Activated T-helper 1 cell treated with Interleukin-2 at 50 U/mL for 16 hours (primary cell): ENCODE data around the gene RPS3A.
A peak's percentile ranks its signal among the peaks of the same experiment; 100 is the strongest.
"Not testable (repeated sequence)": the region's sequence is repeated elsewhere in the genome, so short reads cannot be mapped to it uniquely, and the experiment has no call there.

ENCODE experiments used
- DNase-seq: peaks from one replicate; pipeline ENCODE4 v3.0.0-alpha.2; 2020; ENCODE audit warnings: low read depth

RPS3A gene

DNA sequence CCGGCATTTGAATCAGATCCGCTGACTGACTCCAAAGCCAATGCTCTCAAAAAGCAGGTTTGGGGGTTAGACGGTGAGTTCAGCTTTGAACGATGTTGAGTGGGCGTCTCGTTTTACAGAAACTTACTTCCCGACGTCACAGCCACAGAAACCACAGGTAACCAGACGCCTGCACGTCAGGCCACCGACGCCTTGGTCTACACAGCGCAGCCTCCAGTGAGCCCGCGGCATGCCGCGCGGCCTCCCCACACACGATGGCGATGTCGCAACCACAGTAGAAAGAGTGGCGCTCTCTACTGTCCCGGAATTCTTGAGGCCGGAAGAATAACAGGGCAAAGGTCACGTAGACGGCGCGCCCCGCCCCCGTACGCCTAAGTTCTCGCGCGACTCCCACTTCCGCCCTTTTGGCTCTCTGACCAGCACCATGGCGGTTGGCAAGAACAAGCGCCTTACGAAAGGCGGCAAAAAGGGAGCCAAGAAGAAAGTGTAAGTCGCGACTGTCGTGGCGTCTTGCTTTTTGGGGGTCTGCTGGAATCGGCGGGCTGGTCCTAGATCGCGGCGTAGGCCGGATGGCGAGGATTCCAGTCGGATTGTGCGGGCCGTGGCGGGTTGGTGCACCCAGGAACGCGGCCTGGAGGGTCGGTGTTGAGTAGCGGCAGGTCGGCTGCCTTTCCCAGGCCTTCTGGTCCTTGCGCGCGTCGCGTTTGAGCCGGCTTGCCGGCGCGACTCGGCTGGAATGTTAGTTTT is at the start of gene RPS3A:
Gene RPS3A, plus strand, starts transcription at position 400 of the 747 bp plus-strand sequence. Its CDS starts 25 bp downstream, at position 425.
- DNase-seq: peak; percentile 98

GRCh38 chr4:151052785-151053184 is 46.6 kb upstream of the RPS3A start:
- no peak for DNase-seq

DNA sequence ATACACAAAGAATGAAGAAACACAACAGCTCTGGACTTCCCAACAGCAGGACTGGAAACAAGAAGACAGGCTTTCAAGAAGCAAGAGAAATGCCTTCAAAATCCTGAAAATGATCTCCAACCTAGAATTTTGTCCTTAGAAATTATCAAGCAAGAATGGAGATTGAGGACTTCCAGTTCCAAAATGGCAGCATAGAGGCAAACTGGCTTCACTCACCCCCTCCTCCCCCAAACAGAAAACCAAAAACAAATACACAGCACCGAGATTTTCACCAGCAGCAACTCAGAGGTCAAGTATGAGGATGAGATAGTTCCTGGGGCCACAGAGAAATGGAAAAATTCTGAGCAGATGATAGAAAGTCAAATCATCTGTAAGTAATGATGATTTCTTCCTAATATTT is 43.9 kb upstream of the RPS3A start:
- DNase-seq: no peak

- DNase-seq: not testable (repeated sequence)
Measured at GRCh38 chr4:151063143-151063542, 36.3 kb upstream of the RPS3A start.

DNA sequence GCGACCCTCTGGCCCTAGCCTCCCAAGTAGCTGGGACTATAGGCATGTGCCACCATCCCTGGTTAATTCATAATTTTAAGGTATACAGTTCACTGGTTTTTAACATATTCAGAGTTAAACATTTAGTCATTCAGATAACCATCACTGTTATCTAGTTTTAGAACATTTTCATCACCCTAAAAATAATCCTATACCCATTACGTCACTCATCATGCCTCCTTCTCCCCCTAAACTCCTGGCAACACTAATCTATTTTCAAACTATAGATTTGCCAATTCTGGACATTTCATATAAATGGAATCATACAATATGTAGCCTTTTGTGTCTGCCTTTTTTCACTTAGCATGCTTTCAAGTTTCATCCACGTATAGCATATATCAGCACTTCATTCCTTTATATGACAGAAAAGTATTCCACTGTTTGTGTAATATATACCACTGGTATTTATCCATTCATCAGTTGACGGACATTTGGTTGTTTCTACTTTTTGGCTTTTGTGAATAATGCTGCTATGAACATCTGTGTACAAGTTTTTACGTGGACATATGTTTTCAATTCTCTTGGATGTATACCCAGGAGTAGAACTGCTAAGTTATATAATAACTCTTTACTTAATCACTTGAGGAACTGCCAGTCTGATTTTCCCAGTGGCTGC is 32.0 kb upstream of the RPS3A start:
- no peak for DNase-seq

DNA sequence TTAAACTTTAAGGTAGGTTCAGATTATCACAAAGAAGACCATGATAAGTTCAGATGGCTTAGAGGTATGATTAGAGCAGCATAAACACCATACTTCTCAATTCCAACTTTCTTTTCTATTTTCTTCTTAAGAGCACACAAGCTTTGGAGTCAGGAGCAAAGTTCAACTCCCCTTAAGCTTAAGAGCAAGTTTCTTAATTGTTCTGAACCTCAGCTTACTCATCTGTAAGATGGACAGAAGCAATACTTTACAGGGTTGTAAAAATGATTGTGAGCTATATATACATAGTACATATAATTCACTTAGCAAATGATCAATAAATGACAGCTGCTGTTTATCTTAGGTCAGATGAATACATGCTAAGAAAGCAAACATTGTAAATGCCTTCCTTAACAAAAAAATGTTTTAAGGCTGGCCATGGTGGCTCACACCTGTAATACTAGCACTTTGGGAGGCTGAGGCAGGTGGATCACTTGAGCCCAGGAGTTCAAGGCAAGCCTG is 25.0 kb upstream of the RPS3A start:
- no peak for DNase-seq

DNA sequence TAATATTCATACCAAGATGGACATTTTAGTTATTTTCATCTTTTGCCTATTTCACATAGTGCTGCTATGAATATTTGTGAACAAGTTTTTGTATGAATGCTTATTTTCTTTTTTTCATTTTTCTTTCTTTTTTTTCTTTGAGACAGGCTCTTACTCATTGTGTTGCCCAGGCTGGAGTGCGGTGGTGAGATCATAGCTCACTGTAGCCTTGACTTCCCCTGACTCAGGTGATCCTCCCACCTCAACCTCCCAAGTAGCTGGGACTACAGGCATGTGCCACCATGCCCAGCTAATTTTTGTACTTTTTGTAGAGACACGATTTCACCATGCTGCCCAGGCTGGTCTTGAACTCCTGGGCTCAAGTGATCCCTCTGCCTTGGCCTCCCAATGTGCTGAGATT is 21.4 kb upstream of the RPS3A start:
- DNase-seq: not testable (repeated sequence)

DNA sequence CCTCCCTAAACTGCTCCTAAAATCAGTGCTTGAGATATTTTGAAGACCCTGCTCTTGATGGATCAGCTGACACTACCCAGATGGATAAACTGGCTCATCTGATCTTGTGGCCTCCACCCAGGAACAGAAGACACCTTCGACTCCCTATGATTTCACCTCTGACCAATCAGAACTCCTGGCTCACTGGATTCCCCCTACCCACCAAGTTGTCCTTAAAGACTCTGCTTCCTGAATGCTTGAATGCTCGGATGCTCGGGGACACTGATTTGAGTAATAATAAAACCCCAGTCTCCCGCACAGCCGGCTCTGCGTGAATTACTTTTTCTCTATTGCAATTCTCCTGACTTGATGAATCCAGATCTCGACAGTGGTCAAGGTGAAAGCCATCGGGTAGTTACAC is 12.0 kb upstream of the RPS3A start:
- no peak for DNase-seq

GRCh38 chr4:151091047-151091446 is 8.4 kb upstream of the RPS3A start:
- no peak for DNase-seq

DNA sequence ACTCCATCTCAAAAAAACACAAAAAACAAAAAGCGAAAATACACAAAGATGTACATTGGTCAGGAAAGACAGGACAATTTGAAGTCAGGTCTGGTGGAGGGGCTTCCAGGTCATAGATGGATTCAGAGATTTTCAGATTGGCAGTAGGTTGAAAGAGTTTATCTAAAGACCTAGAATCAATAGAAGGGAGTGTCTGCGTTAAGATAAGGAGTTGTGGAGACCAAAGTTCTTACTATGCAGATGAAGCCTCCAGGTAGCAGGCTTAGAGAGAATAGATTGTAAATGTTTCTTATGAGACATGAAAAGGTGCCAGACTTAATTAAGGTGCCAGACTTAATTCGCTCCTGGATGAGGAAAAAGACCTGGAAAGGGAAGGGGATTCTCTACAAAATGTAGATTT is 6.9 kb upstream of the RPS3A start:
- DNase-seq: no peak

DNA sequence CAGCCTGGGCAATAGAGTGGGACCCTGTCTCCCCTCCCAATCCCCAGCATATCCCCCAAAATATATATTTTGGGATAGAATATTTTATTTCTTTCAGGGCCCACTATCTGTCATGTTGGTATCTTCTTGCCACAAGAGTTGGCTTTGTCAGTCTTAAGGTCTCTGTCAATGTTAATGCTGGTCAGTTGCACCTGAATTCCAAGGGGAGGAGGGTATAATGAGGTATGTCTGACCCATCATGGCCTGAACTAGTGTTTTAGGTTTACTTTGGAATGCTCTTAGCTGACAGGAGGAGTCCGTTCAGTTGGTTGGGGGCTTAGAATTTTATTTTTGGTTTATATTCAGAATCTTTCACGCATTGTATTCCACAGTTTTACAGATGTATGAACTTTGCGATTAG is 6.2 kb upstream of the RPS3A start:
- no peak for DNase-seq

GRCh38 chr4:151094290-151094751 is 5.1 kb upstream of the RPS3A start:
- DNase-seq: no peak

DNA sequence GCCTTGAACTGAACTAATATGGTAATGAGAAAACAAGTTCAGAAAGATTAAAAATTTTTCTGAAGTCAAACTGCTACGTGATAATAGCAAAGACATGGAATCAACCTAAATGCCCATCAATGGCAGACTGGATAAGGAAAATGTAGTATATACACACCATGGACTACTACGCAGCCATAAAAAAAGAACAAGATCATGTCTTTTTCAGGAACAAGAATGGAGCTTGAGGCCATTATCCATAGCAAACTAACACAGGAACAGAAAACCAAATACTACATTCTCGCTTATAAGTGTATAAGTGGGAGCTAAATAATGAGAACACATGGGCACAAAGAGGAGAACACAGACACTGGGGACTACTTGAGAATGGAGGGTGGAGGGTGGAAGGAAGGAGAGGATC is 4.3 kb upstream of the RPS3A start:
- DNase-seq: no peak

DNA sequence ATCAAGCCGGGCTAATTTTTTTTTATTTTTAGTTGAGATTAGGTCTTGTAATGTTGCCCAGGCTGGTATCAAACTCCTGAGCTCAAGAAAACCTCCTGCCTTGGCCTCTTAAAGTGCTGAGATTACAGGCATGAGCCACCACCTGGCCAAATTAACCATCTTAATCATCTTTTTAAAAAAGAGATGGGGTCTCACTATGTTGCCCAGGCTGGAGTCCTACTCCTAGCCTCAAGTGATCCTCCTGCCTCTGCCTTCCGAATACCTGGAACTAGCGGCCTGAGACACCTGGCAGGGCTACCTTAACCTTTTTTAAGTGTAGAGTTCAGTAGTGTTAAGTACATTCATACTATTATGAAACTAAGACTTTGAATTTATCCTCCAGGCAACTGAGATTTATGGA is 1.7 kb upstream of the RPS3A start:
- DNase-seq: no peak

DNA sequence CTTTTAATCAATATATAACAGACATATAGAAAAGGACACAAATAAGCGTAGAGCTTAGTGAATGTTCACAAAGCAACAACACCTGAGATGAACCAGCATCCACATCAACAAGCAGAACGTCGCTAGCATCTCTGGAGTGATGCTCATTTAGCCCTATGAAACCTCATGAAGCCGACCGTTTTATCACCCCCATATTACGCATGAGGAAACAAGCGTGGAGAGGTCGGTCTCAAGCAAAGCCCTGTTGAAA is 524 bp upstream of the RPS3A start:
- DNase-seq: no peak

GRCh38 chr4:151099976-151100417 is 569 bp downstream of the RPS3A start:
- no peak for DNase-seq

DNA sequence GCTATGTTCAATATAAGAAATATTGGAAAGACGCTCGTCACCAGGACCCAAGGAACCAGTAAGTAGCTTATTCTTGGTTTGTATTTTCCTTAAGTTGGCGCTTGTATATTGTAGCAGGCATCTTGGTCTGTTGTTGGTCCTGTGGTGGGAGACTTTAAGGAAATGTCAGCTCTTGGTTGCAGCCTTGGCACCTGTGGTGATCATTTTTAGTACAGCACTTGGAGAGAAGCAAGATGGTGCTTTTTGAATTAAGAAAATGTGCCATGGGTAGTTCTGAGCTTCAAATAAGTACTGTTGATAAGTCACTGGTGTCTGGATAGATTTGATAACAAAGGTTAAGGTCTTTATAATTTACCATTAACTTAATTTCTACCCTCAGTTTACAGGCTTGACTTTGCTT is 1.1 kb downstream of the RPS3A start:
- DNase-seq: no peak

DNA sequence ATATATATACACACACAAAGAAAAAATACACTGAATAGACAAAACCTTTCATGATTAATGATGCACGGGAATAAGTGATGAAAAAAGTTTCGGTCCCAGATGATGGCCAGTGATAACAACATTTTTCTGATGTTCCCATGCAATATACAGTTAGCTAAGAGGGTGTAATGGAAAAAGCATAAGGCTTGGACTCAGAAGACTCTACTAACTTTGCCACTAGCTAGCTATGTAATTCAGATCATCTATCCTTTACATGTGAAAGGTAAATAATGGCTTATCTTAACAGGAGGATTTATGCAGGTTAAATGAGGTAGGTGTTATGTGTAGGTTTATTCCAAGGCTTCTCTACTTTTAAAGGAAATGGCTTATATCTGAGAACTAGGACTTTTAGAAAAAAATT is 4.3 kb downstream of the RPS3A start:
- DNase-seq: no peak

DNA sequence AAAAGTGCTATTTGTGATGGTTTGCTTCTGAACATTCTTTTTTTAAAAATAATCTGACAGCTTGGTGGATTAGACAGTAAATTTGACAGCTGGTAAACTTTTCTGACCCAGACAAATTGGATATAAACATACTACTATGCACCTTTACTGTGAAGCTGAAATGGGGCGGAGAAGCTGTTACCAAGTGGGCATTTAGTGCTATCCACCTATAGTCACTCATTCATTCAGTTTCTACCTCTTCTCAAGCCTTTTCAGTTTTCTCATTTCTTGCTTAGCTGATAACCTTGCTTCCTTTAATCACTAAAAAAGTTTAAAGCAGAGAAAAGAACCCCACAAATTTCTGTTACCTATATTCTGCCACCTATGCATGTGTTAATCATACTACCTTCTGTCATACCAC is 5.2 kb downstream of the RPS3A start:
- DNase-seq: no peak

DNA sequence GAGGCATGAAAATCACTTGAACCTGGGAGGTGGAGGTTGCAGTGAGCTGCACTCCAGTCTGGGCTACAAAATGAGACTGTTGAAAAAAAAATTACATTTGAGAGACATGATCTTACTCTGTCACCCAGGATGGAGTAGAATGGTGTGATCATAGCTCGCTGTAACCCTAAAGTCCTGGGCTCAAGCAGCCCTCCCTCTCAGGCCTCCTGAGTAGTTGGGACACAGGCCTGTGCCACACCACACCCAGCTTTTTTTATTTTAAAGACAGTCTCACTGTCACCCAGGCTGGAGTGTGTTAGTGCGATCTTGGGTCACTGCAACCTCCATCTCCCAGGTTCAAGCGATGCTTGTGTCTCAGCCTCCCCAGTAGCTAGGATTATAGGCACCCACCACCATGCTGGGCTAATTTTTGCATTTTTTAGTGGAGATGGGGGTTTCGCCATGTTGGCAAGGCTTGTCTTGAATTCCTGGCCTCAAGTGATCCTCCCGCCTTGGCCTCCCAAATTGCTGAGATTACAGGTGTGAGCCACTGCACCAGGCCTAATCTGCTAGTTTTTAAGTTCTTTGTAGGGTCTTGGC is 6.1 kb downstream of the RPS3A start:
- DNase-seq: no peak

DNA sequence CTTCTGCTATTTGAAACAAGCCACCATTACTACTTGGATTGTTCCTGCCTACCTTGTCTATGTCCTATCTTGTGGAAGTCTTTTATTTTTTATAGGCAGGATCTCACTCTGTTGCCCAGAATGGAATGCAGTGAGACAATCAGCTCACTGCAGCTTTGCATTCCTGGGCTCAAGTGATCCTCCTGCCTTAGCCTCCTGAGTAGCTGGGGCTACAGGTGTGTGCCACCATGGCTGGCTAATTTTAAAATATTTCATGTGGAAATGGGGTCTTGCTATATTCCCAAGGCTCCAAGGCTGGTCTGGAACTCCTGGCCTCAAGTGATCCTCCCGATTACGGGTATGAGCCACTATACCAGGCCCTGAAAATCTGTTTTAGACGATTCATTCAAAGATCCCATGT is 7.6 kb downstream of the RPS3A start:
- DNase-seq: no peak

- DNase-seq: no peak
Measured at GRCh38 chr4:151110236-151110635, 10.8 kb downstream of the RPS3A start.

DNA sequence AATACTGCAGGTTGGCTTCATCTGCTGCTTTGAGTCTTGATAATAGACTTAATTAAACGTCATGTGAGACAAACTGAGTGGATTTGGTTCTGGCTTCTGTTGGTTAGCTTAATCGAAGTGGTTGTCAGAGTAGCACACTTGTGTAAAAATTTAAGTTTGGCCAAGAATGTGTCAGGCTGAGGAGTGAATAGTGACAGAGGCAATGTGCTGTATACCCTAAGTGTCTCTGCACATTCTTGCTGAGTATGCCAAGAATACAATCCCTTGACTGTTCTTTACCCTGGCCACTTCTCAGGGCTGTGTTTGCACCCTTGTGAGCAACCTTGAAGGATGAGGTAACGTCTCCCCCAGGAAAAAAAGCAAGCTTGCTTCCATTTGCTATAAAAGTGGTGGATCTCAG is 14.9 kb downstream of the RPS3A start:
- no peak for DNase-seq
